Naive B cell (primary cell): ENCODE data around the gene SMAD3. TPM values are rescaled to one million over a fixed set of nuclear protein-coding genes. Genes with fewer than 3 reads are reported as not detected.
"Not testable (repeated sequence)": the region's sequence is repeated elsewhere in the genome, so short reads cannot be mapped to it uniquely, and the experiment has no call there.

Experiments
- ATAC-seq, 2 donors: fragments of 150-1000 bp; cut with Tn5 transposase; 2 replicates each; pipeline ENCODE4 v1.10.0; 2021; ENCODE audit warnings: low read depth in 2 of 2, mild to moderate bottlenecking in 2 of 2, moderate library complexity in 2 of 2
- DNase-seq: peaks from one replicate; pipeline ENCODE4 v3.0.0; 2022
- H3K27ac Mint-ChIP-seq, 6 donors: one replicate each; pipeline ENCODE4 v1.8.0; 2020 to 2022; ENCODE audit warnings: mild to moderate bottlenecking in 6 of 6, mixed read lengths in 6 of 6, moderate library complexity in 5 of 6, inconsistent platforms in 2 of 6
- H3K27me3 Mint-ChIP-seq, 3 donors: one replicate each; pipeline ENCODE4 v1.8.0; 2021 to 2022; ENCODE audit warnings: mixed read lengths in 3 of 3, mild to moderate bottlenecking in 1 of 3
- H3K36me3 Mint-ChIP-seq, 2 donors: one replicate each; pipeline ENCODE4 v1.8.0; 2020 to 2022; ENCODE audit warnings: mixed read lengths in 2 of 2, inconsistent platforms in 1 of 2, mild to moderate bottlenecking in 1 of 2
- H3K4me1 Mint-ChIP-seq, 3 donors: one replicate each; pipeline ENCODE4 v1.8.0; 2020 to 2022; ENCODE audit warnings: mixed read lengths in 3 of 3, inconsistent platforms in 1 of 3, mild to moderate bottlenecking in 1 of 3, moderate library complexity in 1 of 3
- H3K4me3 Mint-ChIP-seq, 8 donors: one replicate each; pipeline ENCODE4 v1.8.0; 2020 to 2022; ENCODE audit warnings: mild to moderate bottlenecking in 8 of 8, mixed read lengths in 8 of 8, moderate library complexity in 8 of 8, inconsistent platforms in 2 of 8
- H3K9me3 Mint-ChIP-seq, 7 donors: one replicate each; pipeline ENCODE4 v1.8.0; 2020 to 2022; ENCODE audit warnings: mixed read lengths in 7 of 7, mild to moderate bottlenecking in 5 of 7, inconsistent platforms in 2 of 7, moderate library complexity in 1 of 7
- polyA plus RNA-seq, 6 donors: library from polyadenylated mRNA; unstranded; fragments of 300-500 nt; fragmentation: Illumina TruSeq; gene quantifications; one replicate each; pipeline ENCODE4 v1.2.3, GENCODE V29; 2021; ENCODE audit warnings: low read depth in 6 of 6

The SMAD3 gene
- polyA plus RNA-seq, 6 donors from 2014 or later, result 34.7 to 68.7 (median 38.0) TPM

- Mint-ChIP-seq H3K27ac (peak overlapping the region in 3 of 6 donors; percentile 8 to 80 (median 56)), H3K9me3 (no peaks in the 10 kb centered on the region), H3K36me3 (peaks cover 0 to 6% of the 10 kb centered on the region in 2 donors), H3K4me1 (peaks cover 9 to 20% (median 18%) of the 10 kb centered on the region in 3 donors), H3K27me3 (peaks cover 0 to 14% (median 6%) of the 10 kb centered on the region in 3 donors), H3K4me3 (peak overlapping the region in 1 of 8 donors; percentile 41)
- ATAC-seq (peak in 1 of 2 donors; percentile 95), DNase-seq (peak; percentile 40)
These were observed 39.4 kb upstream of the SMAD3 start for GRCh38 chr15:67025719-67026609.

- H3K27me3 Mint-ChIP-seq, result peaks cover 0 to 14% (median 6%) of the 10 kb centered on the region in 3 donors
- H3K27ac Mint-ChIP-seq, result peak overlapping the region in 2 of 6 donors; percentile 90 to 91
- H3K36me3 Mint-ChIP-seq, result peaks cover 0 to 6% of the 10 kb centered on the region in 2 donors
- ATAC-seq, result no peak
- DNase-seq, result no peak
- no peak overlapping the region for H3K4me3 Mint-ChIP-seq
- H3K9me3 Mint-ChIP-seq, result no peaks in the 10 kb centered on the region
- H3K4me1 Mint-ChIP-seq, result peaks cover 9 to 20% (median 18%) of the 10 kb centered on the region in 3 donors
These were observed 38.8 kb upstream of the SMAD3 start for GRCh38 chr15:67026610-67026967.

- not testable (repeated sequence) for H3K27me3 Mint-ChIP-seq, H3K4me3 Mint-ChIP-seq, H3K36me3 Mint-ChIP-seq, DNase-seq, H3K9me3 Mint-ChIP-seq, ATAC-seq
- Mint-ChIP-seq H3K4me1 (peaks cover 9 to 20% (median 18%) of the 10 kb centered on the region in 3 donors), H3K27ac (peak overlapping the region in 1 of 6 donors; percentile 66)
These were observed 37.0 kb upstream of the SMAD3 start for GRCh38 chr15:67028440-67028839.

- Mint-ChIP-seq H3K9me3 (no peaks in the 10 kb centered on the region), H3K4me1 (peaks cover 8 to 25% (median 21%) of the 10 kb centered on the region in 3 donors), H3K27me3 (peaks cover 0 to 6% (median 0%) of the 10 kb centered on the region in 3 donors), H3K4me3 (no peak overlapping the region), H3K36me3 (no peaks in the 10 kb centered on the region), H3K27ac (no peak overlapping the region)
- DNase-seq (no peak), ATAC-seq (no peak)
These were observed 35.2 kb upstream of the SMAD3 start for GRCh38 chr15:67030036-67030762.

GRCh38 chr15:67031331-67031730, 34.1 kb upstream of the SMAD3 start:
- ATAC-seq (no peak), DNase-seq (no peak)
- Mint-ChIP-seq H3K27ac (no peak overlapping the region), H3K27me3 (peaks cover 0 to 6% (median 0%) of the 10 kb centered on the region in 3 donors), H3K36me3 (no peaks in the 10 kb centered on the region), H3K4me1 (peaks cover 3 to 16% (median 16%) of the 10 kb centered on the region in 3 donors), H3K9me3 (no peaks in the 10 kb centered on the region), H3K4me3 (no peak overlapping the region)

GRCh38 chr15:67032608-67033007, 32.8 kb upstream of the SMAD3 start:
- Mint-ChIP-seq H3K9me3 (no peaks in the 10 kb centered on the region), H3K27ac (no peak overlapping the region), H3K27me3 (peaks cover 0 to 6% (median 0%) of the 10 kb centered on the region in 3 donors), H3K4me3 (no peak overlapping the region), H3K36me3 (no peaks in the 10 kb centered on the region), H3K4me1 (peaks cover 3 to 23% (median 20%) of the 10 kb centered on the region in 3 donors)
- DNase-seq (no peak), ATAC-seq (no peak)

- Mint-ChIP-seq H3K27ac (peak overlapping the region in 2 of 6 donors; percentile 58 to 89), H3K27me3 (peaks cover 0 to 6% (median 0%) of the 10 kb centered on the region in 3 donors), H3K4me3 (no peak overlapping the region), H3K4me1 (peaks cover 6 to 28% (median 24%) of the 10 kb centered on the region in 3 donors), H3K36me3 (no peaks in the 10 kb centered on the region), H3K9me3 (no peaks in the 10 kb centered on the region)
- ATAC-seq (peak; percentile 88 to 90), DNase-seq (peak; percentile 39)
These were observed 32.4 kb upstream of the SMAD3 start for GRCh38 chr15:67033012-67033411.

- Mint-ChIP-seq H3K4me3 (peak overlapping the region in 5 of 8 donors; percentile 47 to 85 (median 79)), H3K27me3 (peaks cover 0 to 6% (median 0%) of the 10 kb centered on the region in 3 donors), H3K9me3 (no peaks in the 10 kb centered on the region), H3K27ac (peak overlapping the region in 3 of 6 donors; percentile 29 to 89 (median 58)), H3K36me3 (no peaks in the 10 kb centered on the region), H3K4me1 (peaks cover 12 to 33% (median 30%) of the 10 kb centered on the region in 3 donors)
- no peak for DNase-seq
- ATAC-seq, result peak; percentile 53
These were observed 31.8 kb upstream of the SMAD3 start for GRCh38 chr15:67033571-67034044.

GRCh38 chr15:67035886-67036285, 29.5 kb upstream of the SMAD3 start:
- Mint-ChIP-seq H3K27ac (peak overlapping the region in 1 of 6 donors; percentile 34), H3K9me3 (no peaks in the 10 kb centered on the region), H3K36me3 (no peaks in the 10 kb centered on the region), H3K4me3 (peak overlapping the region in 1 of 8 donors; percentile 57), H3K27me3 (no peaks in the 10 kb centered on the region), H3K4me1 (peaks cover 24 to 50% (median 37%) of the 10 kb centered on the region in 3 donors)
- DNase-seq (no peak), ATAC-seq (no peak)

- H3K27me3 Mint-ChIP-seq, result no peaks in the 10 kb centered on the region
- H3K4me1 Mint-ChIP-seq, result peaks cover 25 to 58% (median 37%) of the 10 kb centered on the region in 3 donors
- DNase-seq (no peak), ATAC-seq (no peak)
- H3K27ac Mint-ChIP-seq, result peak overlapping the region in 1 of 6 donors; percentile 26
- no peak overlapping the region for H3K4me3 Mint-ChIP-seq
- no peaks in the 10 kb centered on the region for H3K36me3 Mint-ChIP-seq
- no peaks in the 10 kb centered on the region for H3K9me3 Mint-ChIP-seq
These were observed 28.4 kb upstream of the SMAD3 start for GRCh38 chr15:67036775-67037555.

GRCh38 chr15:67037694-67038093, 27.7 kb upstream of the SMAD3 start:
- DNase-seq (no peak), ATAC-seq (no peak)
- Mint-ChIP-seq H3K27ac (no peak overlapping the region), H3K9me3 (no peaks in the 10 kb centered on the region), H3K4me3 (no peak overlapping the region), H3K36me3 (no peaks in the 10 kb centered on the region), H3K27me3 (no peaks in the 10 kb centered on the region), H3K4me1 (peaks cover 32 to 65% (median 37%) of the 10 kb centered on the region in 3 donors)

- H3K4me1 Mint-ChIP-seq, result peaks cover 37 to 74% (median 38%) of the 10 kb centered on the region in 3 donors
- no peaks in the 10 kb centered on the region for H3K27me3 Mint-ChIP-seq
- peak overlapping the region in 3 of 8 donors; percentile 1 to 59 (median 52) for H3K4me3 Mint-ChIP-seq
- DNase-seq (no peak), ATAC-seq (no peak)
- no peaks in the 10 kb centered on the region for H3K36me3 Mint-ChIP-seq
- H3K9me3 Mint-ChIP-seq, result no peaks in the 10 kb centered on the region
- peak overlapping the region in 3 of 6 donors; percentile 3 to 69 (median 12) for H3K27ac Mint-ChIP-seq
These were observed 26.7 kb upstream of the SMAD3 start for GRCh38 chr15:67038736-67039135.
